ENCODE measurements around the gene FRAS1. TPM values are rescaled to one million over a fixed set of nuclear protein-coding genes. Genes with fewer than 3 reads are reported as not detected.

The FRAS1 gene
- total RNA-seq, 1 experiment from 2014 or later, result 3.4 TPM

GRCh38 chr4:78542373-78542772 lies 485.2 kb downstream of the FRAS1 start:
- Histone ChIP-seq H2AFZ (ENCODE audit: low read length) (no peak overlapping the region), H3K4me1 (ENCODE audit: insufficient read depth, low read length) (peaks cover 46% of the 10 kb centered on the region), H3K36me3 (ENCODE audit: low read depth, low read length) (no peaks in the 10 kb centered on the region), H3K9ac (ENCODE audit: low read length) (no peak overlapping the region), H3K4me3 (ENCODE audit: low read length) (no peak overlapping the region), H3K27ac (ENCODE audit: low read length) (peak overlapping the region; percentile 72), H3K9me2 (replicated peaks; ENCODE audit: low read length) (no peaks in the 10 kb centered on the region), H3K4me2 (ENCODE audit: low read length) (no peak overlapping the region), H3F3A (ENCODE audit: low read length, unreplicated experiment) (no peaks in the 10 kb centered on the region), H3K79me2 (ENCODE audit: low read length) (no peaks in the 10 kb centered on the region), H3K27me3 (ENCODE audit: low read length) (no peaks in the 10 kb centered on the region), H4K20me1 (ENCODE audit: low read length) (no peaks in the 10 kb centered on the region), H3K9me3 (ENCODE audit: low read length) (no peaks in the 10 kb centered on the region)
- ATAC-seq, result peak; percentile 70
- POLR2A ChIA-PET (ENCODE audit: unreplicated experiment), result interaction anchor here (0.5 to 0.6 kb wide), 3 partner anchors 9 to 1578 kb away, joined by 3 to 4 read pairs (median 4); partner anchors contain the start of genes ANXA3 and MRPL1
- no TSS peak for BruUV-seq (replicated peaks)
- CTCF ChIA-PET, result interaction anchor here (0.5 kb wide), 1 partner anchor 664 kb away, joined by 6 read pairs; no protein-coding TSS in a partner anchor
- intact Hi-C loops (cut with micrococcal nuclease), result no loop called here
- peak; percentile 85 for DNase-seq
- TF ChIP-seq, protein P1, sequence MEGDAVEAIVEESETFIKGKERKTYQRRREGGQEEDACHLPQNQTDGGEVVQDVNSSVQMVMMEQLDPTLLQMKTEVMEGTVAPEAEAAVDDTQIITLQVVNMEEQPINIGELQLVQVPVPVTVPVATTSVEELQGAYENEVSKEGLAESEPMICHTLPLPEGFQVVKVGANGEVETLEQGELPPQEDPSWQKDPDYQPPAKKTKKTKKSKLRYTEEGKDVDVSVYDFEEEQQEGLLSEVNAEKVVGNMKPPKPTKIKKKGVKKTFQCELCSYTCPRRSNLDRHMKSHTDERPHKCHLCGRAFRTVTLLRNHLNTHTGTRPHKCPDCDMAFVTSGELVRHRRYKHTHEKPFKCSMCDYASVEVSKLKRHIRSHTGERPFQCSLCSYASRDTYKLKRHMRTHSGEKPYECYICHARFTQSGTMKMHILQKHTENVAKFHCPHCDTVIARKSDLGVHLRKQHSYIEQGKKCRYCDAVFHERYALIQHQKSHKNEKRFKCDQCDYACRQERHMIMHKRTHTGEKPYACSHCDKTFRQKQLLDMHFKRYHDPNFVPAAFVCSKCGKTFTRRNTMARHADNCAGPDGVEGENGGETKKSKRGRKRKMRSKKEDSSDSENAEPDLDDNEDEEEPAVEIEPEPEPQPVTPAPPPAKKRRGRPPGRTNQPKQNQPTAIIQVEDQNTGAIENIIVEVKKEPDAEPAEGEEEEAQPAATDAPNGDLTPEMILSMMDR (conservative IDR thresholded peaks at IDR 0.05; ENCODE audit: low read depth, low read length), result no peak
- TF ChIP-seq EZH2phosphoT487 (IDR thresholded peaks at IDR 0.05; ENCODE audit: borderline replicate concordance, low read length) (no peak), EZH2 (IDR thresholded peaks at IDR 0.05; ENCODE audit: low read length, unreplicated experiment) (no peak)

GRCh38 chr4:78543424-78544125 lies 486.5 kb downstream of the FRAS1 start:
- Histone ChIP-seq H3K9me2 (replicated peaks; ENCODE audit: low read length) (no peaks in the 10 kb centered on the region), H3K4me1 (ENCODE audit: insufficient read depth, low read length) (peaks cover 46% of the 10 kb centered on the region), H4K20me1 (ENCODE audit: low read length) (no peaks in the 10 kb centered on the region), H2AFZ (ENCODE audit: low read length) (no peak overlapping the region), H3K27ac (ENCODE audit: low read length) (peak overlapping the region; percentile 72), H3K4me2 (ENCODE audit: low read length) (peak overlapping the region; percentile 18; the same call in 1 of the 2 replicates), H3K4me3 (ENCODE audit: low read length) (no peak overlapping the region), H3K9me3 (ENCODE audit: low read length) (no peaks in the 10 kb centered on the region), H3K36me3 (ENCODE audit: low read depth, low read length) (no peaks in the 10 kb centered on the region), H3F3A (ENCODE audit: low read length, unreplicated experiment) (no peaks in the 10 kb centered on the region), H3K9ac (ENCODE audit: low read length) (no peak overlapping the region), H3K27me3 (ENCODE audit: low read length) (no peaks in the 10 kb centered on the region), H3K79me2 (ENCODE audit: low read length) (no peaks in the 10 kb centered on the region)
- ATAC-seq (peak; percentile 30), DNase-seq (peak; percentile 33)
- intact Hi-C loops (cut with micrococcal nuclease), result no loop called here
- BruUV-seq (replicated peaks), result no TSS peak
- ChIA-PET CTCF (no interaction called here), POLR2A (ENCODE audit: unreplicated experiment) (interaction anchor here (0.6 kb wide), 1 partner anchor 681 kb away, joined by 5 read pairs; the partner anchor contains the start of gene MRPL1)
- TF ChIP-seq, protein P1 (conservative IDR thresholded peaks at IDR 0.05; ENCODE audit: low read depth, low read length), result no peak
- TF ChIP-seq EZH2 (IDR thresholded peaks at IDR 0.05; ENCODE audit: low read length, unreplicated experiment) (no peak), EZH2phosphoT487 (IDR thresholded peaks at IDR 0.05; ENCODE audit: borderline replicate concordance, low read length) (no peak)

DNA sequence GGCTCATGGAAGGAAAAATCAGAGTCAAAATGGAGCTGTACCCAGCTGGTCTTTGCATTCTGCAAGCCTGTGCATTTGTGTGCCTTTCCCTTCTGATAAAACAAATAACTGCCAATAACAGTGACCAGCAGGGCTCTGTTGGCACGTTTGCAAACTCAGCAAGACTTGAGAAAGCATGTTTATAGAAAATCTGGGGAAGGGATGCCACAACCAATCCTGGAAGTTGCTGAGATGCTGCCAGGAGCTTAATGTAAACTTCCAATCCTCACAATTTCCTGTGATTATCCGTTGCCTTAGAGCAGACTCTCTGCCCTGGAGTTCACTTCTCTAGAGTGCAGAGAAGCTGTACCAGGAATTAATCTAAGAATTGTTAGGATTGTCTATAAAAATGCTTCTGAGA lies 487.6 kb downstream of the FRAS1 start:
- 0 out of 2 replicates have a peak overlapping the region, but pooled peaks have one; percentile 2 for H3K27ac ChIP-seq (ENCODE audit: low read length)

More for the DNA sequence above, 487.6 kb downstream of the FRAS1 start:
- ATAC-seq, result peak; percentile 31
- no peaks in the 10 kb centered on the region for H3K9me3 ChIP-seq (ENCODE audit: low read length)
- no peak overlapping the region for H3K9ac ChIP-seq (ENCODE audit: low read length)
- no peak for TF ChIP-seq EZH2 (IDR thresholded peaks at IDR 0.05; ENCODE audit: low read length, unreplicated experiment)
- TF ChIP-seq EZH2phosphoT487 (IDR thresholded peaks at IDR 0.05; ENCODE audit: borderline replicate concordance, low read length), result no peak
- TF ChIP-seq, protein P1 (conservative IDR thresholded peaks at IDR 0.05; ENCODE audit: low read depth, low read length), result no peak
- BruUV-seq (replicated peaks), result no TSS peak
- H3K27me3 ChIP-seq (ENCODE audit: low read length), result no peaks in the 10 kb centered on the region
- no peaks in the 10 kb centered on the region for H3K36me3 ChIP-seq (ENCODE audit: low read depth, low read length)
- peaks cover 46% of the 10 kb centered on the region for H3K4me1 ChIP-seq (ENCODE audit: insufficient read depth, low read length)
- intact Hi-C loops (cut with micrococcal nuclease), result no loop called here
- CTCF ChIA-PET, result interaction anchor here (0.6 kb wide), 1 partner anchor 11 kb away, joined by 4 read pairs; no protein-coding TSS in a partner anchor
- H4K20me1 ChIP-seq (ENCODE audit: low read length), result no peaks in the 10 kb centered on the region
- POLR2A ChIA-PET (ENCODE audit: unreplicated experiment), result no interaction called here
- no peaks in the 10 kb centered on the region for H3F3A ChIP-seq (ENCODE audit: low read length, unreplicated experiment)
- H3K9me2 ChIP-seq (replicated peaks; ENCODE audit: low read length), result no peaks in the 10 kb centered on the region
- no peak overlapping the region for H3K4me2 ChIP-seq (ENCODE audit: low read length)
- no peak overlapping the region for H2AFZ ChIP-seq (ENCODE audit: low read length)
- H3K4me3 ChIP-seq (ENCODE audit: low read length), result no peak overlapping the region
- DNase-seq, result no peak
- H3K79me2 ChIP-seq (ENCODE audit: low read length), result no peaks in the 10 kb centered on the region

Measured in PC-3 (cell line).